ENCODE results near the gene PTPN18.

GRCh38 chr2:130370490-130370889, 14.6 kb downstream of the PTPN18 start:
- TF ChIP-seq POLR2A (IDR thresholded peaks at IDR 0.05; ENCODE audit: low read depth, low read length) (no peak), POLR2AphosphoS5 (IDR thresholded peaks at IDR 0.05; ENCODE audit: low read depth, low read length) (no peak)

Measured in GM12892 (cell line).